Ovary (tissue), 3 donors: ENCODE data around the gene PTEN.
"Not testable (repeated sequence)": the region's sequence is repeated elsewhere in the genome, so short reads cannot be mapped to it uniquely, and the experiment has no call there.

ENCODE experiments used
- EP300 ChIP-seq: sonication (generic); formaldehyde crosslinking; IDR thresholded peaks from one replicate; pipeline ENCODE4 v1.6.1; 2017; ENCODE audit warnings: antibody characterized with exemption
- POLR2A ChIP-seq: fragments of 450-650 bp; IDR thresholded peaks from one replicate; pipeline ENCODE4 v1.6.1; 2017; ENCODE audit warnings: antibody characterized with exemption, mild to moderate bottlenecking, moderate library complexity
- TF ChIP-seq, protein P1 (sequence below), 3 donors: fragments of 450-650 bp in 2 of 3; fragments of 200-600 bp in 1 of 3; IDR thresholded peaks; one replicate each; pipeline versions ENCODE4 v1.5.1 to v1.8.0; 2016 to 2022; ENCODE audit warnings: antibody characterized with exemption in 3 of 3, mild to moderate bottlenecking in 1 of 3
- donor health status: DM: no; HTN: no; CAD: no.

DNA sequence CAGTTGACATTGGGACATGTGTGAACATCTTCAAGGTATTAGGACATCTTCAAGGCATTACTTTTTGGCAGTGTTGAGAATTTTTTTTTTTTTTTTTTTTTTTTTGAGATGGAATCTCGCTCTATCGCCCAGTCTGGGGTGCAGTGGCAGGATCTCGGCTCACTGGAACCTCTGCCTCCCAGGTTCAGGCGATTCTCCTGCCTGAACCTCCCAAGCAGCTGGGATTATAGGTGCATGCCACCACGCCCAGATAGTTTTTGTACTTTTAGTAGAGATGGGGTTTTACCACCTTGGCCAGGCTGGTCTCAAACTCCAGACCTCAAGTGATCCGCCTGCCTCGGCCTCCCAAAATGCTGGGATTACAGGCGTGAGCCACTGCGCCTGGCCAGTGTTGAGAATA lies 5.7 kb downstream of the PTEN start:
- TF ChIP-seq, protein P1, sequence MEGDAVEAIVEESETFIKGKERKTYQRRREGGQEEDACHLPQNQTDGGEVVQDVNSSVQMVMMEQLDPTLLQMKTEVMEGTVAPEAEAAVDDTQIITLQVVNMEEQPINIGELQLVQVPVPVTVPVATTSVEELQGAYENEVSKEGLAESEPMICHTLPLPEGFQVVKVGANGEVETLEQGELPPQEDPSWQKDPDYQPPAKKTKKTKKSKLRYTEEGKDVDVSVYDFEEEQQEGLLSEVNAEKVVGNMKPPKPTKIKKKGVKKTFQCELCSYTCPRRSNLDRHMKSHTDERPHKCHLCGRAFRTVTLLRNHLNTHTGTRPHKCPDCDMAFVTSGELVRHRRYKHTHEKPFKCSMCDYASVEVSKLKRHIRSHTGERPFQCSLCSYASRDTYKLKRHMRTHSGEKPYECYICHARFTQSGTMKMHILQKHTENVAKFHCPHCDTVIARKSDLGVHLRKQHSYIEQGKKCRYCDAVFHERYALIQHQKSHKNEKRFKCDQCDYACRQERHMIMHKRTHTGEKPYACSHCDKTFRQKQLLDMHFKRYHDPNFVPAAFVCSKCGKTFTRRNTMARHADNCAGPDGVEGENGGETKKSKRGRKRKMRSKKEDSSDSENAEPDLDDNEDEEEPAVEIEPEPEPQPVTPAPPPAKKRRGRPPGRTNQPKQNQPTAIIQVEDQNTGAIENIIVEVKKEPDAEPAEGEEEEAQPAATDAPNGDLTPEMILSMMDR (IDR thresholded peaks at IDR 0.05) = not testable (repeated sequence)
- not testable (repeated sequence) for TF ChIP-seq POLR2A, EP300
